ENCODE measurements around the gene KDM4B. TPM values are rescaled to one million over a fixed set of nuclear protein-coding genes. Genes with fewer than 3 reads are reported as not detected.
"Not testable (repeated sequence)": the region's sequence is repeated elsewhere in the genome, so short reads cannot be mapped to it uniquely, and the experiment has no call there.

The KDM4B gene
- total RNA-seq, 1 experiment from 2014 or later = 35.9 TPM

GRCh38 chr19:4952945-4953344 lies 16.0 kb upstream of the KDM4B start:
- no peaks in the 10 kb centered on the region for H4K20me1 ChIP-seq (ENCODE audit: insufficient read depth)
- no peak overlapping the region for H3K4me2 ChIP-seq (ENCODE audit: low read length)
- RAD21 ChIA-PET (ENCODE audit: low non-redundant PET in 1 of 2, low total read pairs in 2 of 2, uncharacterized antibody in 2 of 2, unreplicated experiment in 2 of 2) = no interaction called here
- no peaks in the 10 kb centered on the region for H3K4me1 ChIP-seq (ENCODE audit: control insufficient read depth in 1 of 2, insufficient read depth in 2 of 2, low read length in 2 of 2)
- no peak for TF ChIP-seq YY1 (IDR thresholded peaks at IDR 0.05; ENCODE audit: extremely low read depth, insufficient replicate concordance, low read depth, low read length)
- no peak for TF ChIP-seq ZNF274 (IDR thresholded peaks at IDR 0.05; ENCODE audit: low read depth, low read length)
- no peak for TF ChIP-seq SIN3A (IDR thresholded peaks at IDR 0.05; ENCODE audit: low read depth)
- TF ChIP-seq POLR2AphosphoS5 (IDR thresholded peaks at IDR 0.05; ENCODE audit: low read depth, low read length) = no peak
- TF ChIP-seq MAX (IDR thresholded peaks at IDR 0.05) = no peak
- TF ChIP-seq POLR2A (IDR thresholded peaks at IDR 0.05; ENCODE audit: borderline replicate concordance, extremely low read depth, insufficient read depth, insufficient read length) = no peak
- no peak for TF ChIP-seq SP1 (IDR thresholded peaks at IDR 0.05; ENCODE audit: low read depth)
- TF ChIP-seq EGR1 (IDR thresholded peaks at IDR 0.05; ENCODE audit: low read depth) = no peak
- TF ChIP-seq SRF (IDR thresholded peaks at IDR 0.05; ENCODE audit: low read depth) = no peak
- no peak for TF ChIP-seq RAD21 (IDR thresholded peaks at IDR 0.05; ENCODE audit: low read depth)
- no peak for TF ChIP-seq CTCF (IDR thresholded peaks at IDR 0.05 in 2 of 3, conservative IDR thresholded peaks at IDR 0.05 in 1 of 3; ENCODE audit: borderline replicate concordance in 1 of 3, insufficient read depth in 1 of 3, low read depth in 2 of 3, low read length in 2 of 3)
- TF ChIP-seq CEBPB (IDR thresholded peaks at IDR 0.05; ENCODE audit: low read depth) = no peak
- no peak for TF ChIP-seq ZBTB33 (IDR thresholded peaks at IDR 0.05; ENCODE audit: extremely low read depth, insufficient replicate concordance, low read length)
- H3K9me2 ChIP-seq (ENCODE audit: insufficient read depth) = no peaks in the 10 kb centered on the region
- H3K9ac ChIP-seq (ENCODE audit: low read length) = no peak overlapping the region
- no peaks in the 10 kb centered on the region for H3K27me3 ChIP-seq (ENCODE audit: insufficient read depth, low read length)
- no peak for ATAC-seq
- no peak for DNase-seq (ENCODE audit: low read depth, low spot score)
- CTCF ChIA-PET = interaction anchor here (1.4 kb wide), 1 partner anchor 143 kb away, joined by 3 read pairs; no protein-coding TSS in a partner anchor
- intact Hi-C loops (cut with micrococcal nuclease) = no loop called here
- H3K27ac ChIP-seq (ENCODE audit: low read depth, low read length) = no peak overlapping the region
- no peak overlapping the region for H2AFZ ChIP-seq (ENCODE audit: low read depth, low read length, poor library complexity, severe bottlenecking)
- POLR2A ChIA-PET = no interaction called here
- H3K4me3 ChIP-seq (replicated peaks in 1 of 2; ENCODE audit: low read depth in 1 of 2, low read length in 2 of 2) = no peak overlapping the region
- no TSS peak for BruUV-seq (replicated peaks)
- peaks cover 39 to 58% of the 10 kb centered on the region in 2 experiments; a peak in 3 of 4 replicates for H3K36me3 ChIP-seq (ENCODE audit: control insufficient read depth in 1 of 2, insufficient read depth in 2 of 2, low read length in 2 of 2)
- no peaks in the 10 kb centered on the region for H3K9me3 ChIP-seq (ENCODE audit: control insufficient read depth in 1 of 2, insufficient read depth in 1 of 2, low read depth in 1 of 2, low read length in 2 of 2)
- H3K79me2 ChIP-seq (ENCODE audit: insufficient read depth, low read length) = peaks cover 14% of the 10 kb centered on the region

GRCh38 chr19:4954320-4955149 lies 14.4 kb upstream of the KDM4B start:
- H2AFZ ChIP-seq (ENCODE audit: low read depth, low read length, poor library complexity, severe bottlenecking); H3K9me3 ChIP-seq (ENCODE audit: control insufficient read depth in 1 of 2, insufficient read depth in 1 of 2, low read depth in 1 of 2, low read length in 2 of 2); RAD21 ChIA-PET (ENCODE audit: low non-redundant PET in 1 of 2, low total read pairs in 2 of 2, uncharacterized antibody in 2 of 2, unreplicated experiment in 2 of 2); H3K9ac ChIP-seq (ENCODE audit: low read length); H3K4me1 ChIP-seq (ENCODE audit: control insufficient read depth in 1 of 2, insufficient read depth in 2 of 2, low read length in 2 of 2); H3K9me2 ChIP-seq (ENCODE audit: insufficient read depth); H3K79me2 ChIP-seq (ENCODE audit: insufficient read depth, low read length); BruUV-seq (replicated peaks); ATAC-seq; CTCF ChIA-PET; intact Hi-C loops (cut with micrococcal nuclease); H3K27me3 ChIP-seq (ENCODE audit: insufficient read depth, low read length); H3K4me2 ChIP-seq (ENCODE audit: low read length); DNase-seq (ENCODE audit: low read depth, low spot score); H3K4me3 ChIP-seq (replicated peaks in 1 of 2; ENCODE audit: low read depth in 1 of 2, low read length in 2 of 2); POLR2A ChIA-PET; H4K20me1 ChIP-seq (ENCODE audit: insufficient read depth): not testable (repeated sequence)
- peak overlapping the region; percentile 14; the same call in 1 of the 2 replicates for H3K27ac ChIP-seq (ENCODE audit: low read depth, low read length)
- H3K36me3 ChIP-seq (ENCODE audit: control insufficient read depth in 1 of 2, insufficient read depth in 2 of 2, low read length in 2 of 2) = peaks cover 32 to 57% of the 10 kb centered on the region in 2 experiments; a peak in 3 of 4 replicates

All from HCT116 (cell line).